Activated CD4-positive, alpha-beta memory T cell treated with anti-CD3 and anti-CD28 coated beads for 36 hours (primary cell): ENCODE data around the gene PHF21A. TPM values are rescaled to one million over a fixed set of nuclear protein-coding genes. Genes with fewer than 3 reads are reported as not detected.
"Not testable (repeated sequence)": the region's sequence is repeated elsewhere in the genome, so short reads cannot be mapped to it uniquely, and the experiment has no call there.

ENCODE experiments used
- CTCF ChIA-PET: fragments of 350-600 bp; sonication (Branson Sonifier 250); formaldehyde crosslinking; loops from one replicate; lab custom pipeline; 2021; ENCODE audit warnings: antibody characterized with exemption, inconsistent platforms; lab: Charles Lee
- POLR2A ChIA-PET: fragments of 350-600 bp; sonication (Branson Sonifier 250); formaldehyde crosslinking; loops from one replicate; lab custom pipeline; 2021; ENCODE audit warnings: antibody characterized with exemption; lab: Charles Lee
- DNase-seq: peaks from one replicate; pipeline ENCODE4 v3.0.0-alpha.2; 2020
- H3K27ac Mint-ChIP-seq: one replicate; pipeline ENCODE4 v1.8.0; 2021; ENCODE audit warnings: mixed read lengths
- H3K27me3 Mint-ChIP-seq: one replicate; pipeline ENCODE4 v1.8.0; 2021; ENCODE audit warnings: mixed read lengths
- H3K36me3 Mint-ChIP-seq: one replicate; pipeline ENCODE4 v1.8.0; 2021; ENCODE audit warnings: mixed read lengths
- H3K4me1 Mint-ChIP-seq: one replicate; pipeline ENCODE4 v1.8.0; 2021; ENCODE audit warnings: low read depth, mixed read lengths
- H3K4me3 Mint-ChIP-seq: one replicate; pipeline ENCODE4 v1.8.0; 2021; ENCODE audit warnings: mild to moderate bottlenecking, mixed read lengths
- H3K9me3 Mint-ChIP-seq: one replicate; pipeline ENCODE4 v1.8.0; 2021; ENCODE audit warnings: mixed read lengths
- intact Hi-C: fragments of 100-400 bp; cut with micrococcal nuclease; formaldehyde crosslinking; loops from one replicate; pipeline ENCODE4 v1.15.1; 2023
- total RNA-seq, 2 experiments: library from RNA; stranded (reverse); gene quantifications; one replicate each; pipeline ENCODE4 v1.2.3, GENCODE V29; 2021

PHF21A gene
- total RNA-seq, 2 experiments from 2014 or later, result 38.0 to 40.0 TPM

DNA sequence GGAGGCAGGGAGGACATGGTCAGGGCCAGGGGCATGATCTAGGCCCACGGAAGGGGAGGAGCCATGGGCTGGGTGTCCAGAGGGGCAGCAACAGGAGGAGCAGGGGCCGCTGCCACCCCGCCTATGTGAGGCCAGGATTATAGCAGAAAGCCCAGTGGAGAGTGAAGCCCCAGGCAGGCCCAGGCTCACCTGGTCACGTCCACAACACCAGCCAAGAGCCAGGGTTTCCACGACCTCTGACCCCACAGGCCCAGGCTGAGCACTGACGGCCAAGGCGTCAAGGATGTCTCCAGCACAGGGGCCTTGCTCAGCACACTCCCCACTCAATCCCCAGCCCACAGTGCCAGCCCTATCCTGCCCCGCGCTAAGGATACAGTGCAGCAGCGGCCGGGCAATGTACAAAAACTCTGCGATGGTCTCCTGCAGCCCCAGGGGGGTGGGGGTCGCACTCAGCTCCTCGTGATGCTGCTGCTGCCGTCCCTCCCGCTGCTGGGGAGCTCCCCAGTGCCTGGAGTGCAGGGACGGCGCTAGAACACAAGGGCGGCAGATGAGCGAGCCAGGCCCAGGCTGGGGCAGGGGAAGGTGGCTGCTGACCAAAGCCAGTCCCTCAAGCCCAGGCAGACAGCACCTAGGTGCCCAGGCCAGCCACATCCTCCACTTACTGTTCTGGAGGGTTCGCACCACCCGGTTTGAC, 207.2 kb downstream of the PHF21A start:
- H3K4me1 Mint-ChIP-seq, result peaks cover 20% of the 10 kb centered on the region
- H3K36me3 Mint-ChIP-seq, result peaks cover 20% of the 10 kb centered on the region
- POLR2A ChIA-PET, result no interaction called here
- no peaks in the 10 kb centered on the region for H3K9me3 Mint-ChIP-seq
- no peak overlapping the region for H3K27ac Mint-ChIP-seq
- CTCF ChIA-PET, result no interaction called here
- no peak overlapping the region for H3K4me3 Mint-ChIP-seq
- no peaks in the 10 kb centered on the region for H3K27me3 Mint-ChIP-seq
- intact Hi-C loops, result no loop called here
- no peak for DNase-seq

DNA sequence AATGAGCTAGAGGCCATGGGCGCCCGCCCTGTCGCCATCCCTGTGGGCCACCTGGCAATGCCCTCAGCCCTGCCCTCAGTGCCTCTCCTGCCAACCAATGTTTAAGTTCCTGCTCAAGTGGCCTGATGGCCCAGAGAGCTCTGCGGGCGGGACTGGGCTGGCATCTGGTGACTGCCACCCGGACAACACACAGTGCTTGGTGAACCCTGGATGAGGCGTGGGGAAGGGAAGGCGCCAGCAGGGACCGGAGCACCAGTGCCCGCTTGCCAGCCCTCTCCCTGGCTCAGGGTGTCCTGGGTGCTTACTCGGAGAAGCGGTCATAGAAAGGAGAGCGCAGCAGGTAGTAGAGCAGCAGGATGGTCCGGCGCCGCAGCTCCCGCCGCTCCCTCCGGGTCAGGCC, 207.7 kb downstream of the PHF21A start:
- Mint-ChIP-seq H3K9me3 (no peaks in the 10 kb centered on the region), H3K36me3 (peaks cover 20% of the 10 kb centered on the region), H3K27ac (no peak overlapping the region), H3K27me3 (no peaks in the 10 kb centered on the region), H3K4me1 (peaks cover 15% of the 10 kb centered on the region), H3K4me3 (no peak overlapping the region)
- DNase-seq, result no peak
- intact Hi-C loops, result no loop called here
- ChIA-PET POLR2A (no interaction called here), CTCF (no interaction called here)

DNA sequence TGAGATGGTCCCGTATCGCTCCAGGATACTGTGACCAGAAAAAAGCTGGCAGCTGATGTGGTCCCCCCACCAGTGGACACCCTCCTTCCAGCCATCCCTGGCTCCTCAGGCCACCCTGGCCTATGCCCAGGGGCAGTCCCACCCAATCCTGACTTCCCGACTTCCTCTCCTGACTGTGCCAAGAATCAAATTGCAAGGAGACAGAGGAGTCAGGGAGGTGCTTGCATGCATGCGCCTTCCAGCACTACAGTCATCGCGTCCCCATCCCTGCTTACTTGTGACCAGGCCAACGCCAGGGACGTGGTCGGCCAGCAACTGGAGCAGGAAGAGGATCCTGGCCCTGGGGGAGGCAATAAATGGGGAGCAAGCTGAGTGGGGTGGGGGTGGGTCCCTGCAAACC, 210.6 kb downstream of the PHF21A start:
- Mint-ChIP-seq H3K36me3 (peaks cover 13% of the 10 kb centered on the region), H3K4me1 (peaks cover 6% of the 10 kb centered on the region), H3K27ac (no peak overlapping the region), H3K9me3 (no peaks in the 10 kb centered on the region), H3K27me3 (no peaks in the 10 kb centered on the region), H3K4me3 (no peak overlapping the region)
- intact Hi-C loops, result no loop called here
- no peak for DNase-seq
- POLR2A ChIA-PET, result no interaction called here
- CTCF ChIA-PET, result no interaction called here

DNA sequence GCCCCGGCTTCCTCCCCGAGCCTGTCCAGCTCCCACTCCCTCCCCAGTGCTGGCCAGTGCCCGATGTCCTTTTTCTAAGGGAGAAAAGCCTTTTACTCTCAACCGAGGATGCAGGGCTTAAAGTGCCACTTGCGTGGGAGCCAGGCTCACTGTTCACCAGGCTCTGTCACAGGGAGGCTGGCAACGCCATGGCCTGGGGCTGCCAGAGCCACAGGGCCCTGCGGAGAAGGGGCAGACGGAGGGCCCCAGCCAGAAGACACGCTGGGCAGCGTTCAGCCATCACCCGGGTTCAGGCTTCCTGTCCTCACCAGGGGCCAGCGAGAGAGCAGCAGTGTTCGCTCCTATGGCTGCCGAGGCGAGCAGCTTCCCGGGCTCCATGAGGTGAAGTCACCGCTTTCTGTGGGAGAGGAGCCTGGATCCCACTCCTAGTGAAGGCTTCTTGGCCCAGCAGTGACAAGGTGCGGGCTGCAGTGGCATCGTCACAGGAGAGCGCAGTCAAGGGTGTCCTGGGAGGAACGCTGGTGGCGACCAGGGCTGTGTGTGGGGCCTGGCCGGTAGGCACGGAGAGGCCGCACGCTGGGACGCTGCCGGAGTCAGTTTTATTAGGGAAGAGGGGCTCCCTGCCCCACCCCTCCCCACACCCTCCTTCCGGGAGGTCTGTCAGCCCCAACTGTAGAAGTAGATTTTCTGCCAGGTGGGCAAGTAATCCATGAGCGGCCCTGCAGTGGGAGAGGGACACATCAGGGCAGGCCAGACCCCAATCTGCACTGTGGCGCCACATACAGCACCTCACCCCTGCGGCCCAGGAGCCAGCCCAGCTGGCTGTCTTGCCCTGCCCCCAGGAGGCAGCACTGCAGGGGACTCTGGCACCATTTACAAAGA, 211.4 kb downstream of the PHF21A start:
- no peaks in the 10 kb centered on the region for H3K9me3 Mint-ChIP-seq
- no peak for DNase-seq
- CTCF ChIA-PET, result no interaction called here
- H3K4me1 Mint-ChIP-seq, result peaks cover 4% of the 10 kb centered on the region
- no peaks in the 10 kb centered on the region for H3K27me3 Mint-ChIP-seq
- intact Hi-C loops, result no loop called here
- POLR2A ChIA-PET, result interaction anchor here (0.6 to 1.0 kb wide), 2 partner anchors 8 to 38 kb away, joined by 3 read pairs; partner anchors contain the start of gene PEX16
- no peak overlapping the region for H3K27ac Mint-ChIP-seq
- no peak overlapping the region for H3K4me3 Mint-ChIP-seq
- H3K36me3 Mint-ChIP-seq, result peaks cover 12% of the 10 kb centered on the region

DNA sequence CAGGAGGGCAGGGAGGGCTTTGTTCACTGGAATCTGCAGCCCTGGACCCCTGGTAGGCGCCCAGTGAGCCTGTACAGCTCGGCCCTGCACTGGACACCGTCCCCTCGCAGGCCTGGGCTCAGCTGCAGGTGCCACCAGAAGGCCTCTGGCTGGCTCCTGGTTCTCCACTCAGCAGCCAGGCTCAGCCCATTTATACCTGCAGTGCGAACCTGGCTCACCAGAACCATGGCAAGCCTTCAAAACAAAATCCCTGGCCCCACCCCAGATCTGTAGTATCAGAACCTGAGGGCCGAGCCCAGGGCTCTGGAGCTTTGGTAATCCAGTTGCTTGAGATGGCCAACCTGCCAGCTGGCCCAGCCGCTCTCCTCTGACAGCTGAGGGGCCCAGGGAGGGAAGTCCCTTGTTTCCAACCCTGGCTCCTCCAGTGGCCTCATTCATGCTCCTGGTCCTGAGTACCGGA, 213.3 kb downstream of the PHF21A start:
- H3K27me3 Mint-ChIP-seq, result no peaks in the 10 kb centered on the region
- no peak overlapping the region for H3K4me3 Mint-ChIP-seq
- H3K4me1 Mint-ChIP-seq, result peaks cover 4% of the 10 kb centered on the region
- H3K36me3 Mint-ChIP-seq, result peaks cover 8% of the 10 kb centered on the region
- POLR2A ChIA-PET, result no interaction called here
- CTCF ChIA-PET, result no interaction called here
- intact Hi-C loops, result no loop called here
- H3K27ac Mint-ChIP-seq, result no peak overlapping the region
- no peak for DNase-seq
- no peaks in the 10 kb centered on the region for H3K9me3 Mint-ChIP-seq

- Mint-ChIP-seq H3K36me3 (peaks cover 8% of the 10 kb centered on the region), H3K27me3 (no peaks in the 10 kb centered on the region), H3K4me3 (no peak within 1 kb of the TSS), H3K4me1 (peaks cover 4% of the 10 kb centered on the region), H3K9me3 (no peaks in the 10 kb centered on the region), H3K27ac (no peak within 1 kb of the TSS)
- intact Hi-C loops, result no loop called here
- no peak for DNase-seq
- ChIA-PET CTCF (no interaction called here), POLR2A (no interaction called here)
Measured at GRCh38 chr11:45906965-45907611, 214.2 kb downstream of the PHF21A start, which contains the start of gene FREY1. Gene FREY1 (minus strand): TSS chr11:45907271. CDS start chr11:45907245, 26 bp downstream.

- H3K36me3 Mint-ChIP-seq, result peaks cover 1% of the 10 kb centered on the region
- no peak overlapping the region for H3K4me3 Mint-ChIP-seq
- peak; percentile 17 for DNase-seq
- no peak overlapping the region for H3K27ac Mint-ChIP-seq
- no peaks in the 10 kb centered on the region for H3K27me3 Mint-ChIP-seq
- intact Hi-C loops, result no loop called here
- CTCF ChIA-PET, result no interaction called here
- H3K9me3 Mint-ChIP-seq, result no peaks in the 10 kb centered on the region
- POLR2A ChIA-PET, result no interaction called here
- H3K4me1 Mint-ChIP-seq, result peaks cover 4% of the 10 kb centered on the region
Measured at GRCh38 chr11:45906096-45906682, 215.1 kb downstream of the PHF21A start.

GRCh38 chr11:45905576-45905975, 215.7 kb downstream of the PHF21A start:
- H3K27me3 Mint-ChIP-seq, POLR2A ChIA-PET, H3K36me3 Mint-ChIP-seq, DNase-seq, H3K4me1 Mint-ChIP-seq, intact Hi-C loops, CTCF ChIA-PET, H3K27ac Mint-ChIP-seq, H3K9me3 Mint-ChIP-seq, H3K4me3 Mint-ChIP-seq: not testable (repeated sequence)

DNA sequence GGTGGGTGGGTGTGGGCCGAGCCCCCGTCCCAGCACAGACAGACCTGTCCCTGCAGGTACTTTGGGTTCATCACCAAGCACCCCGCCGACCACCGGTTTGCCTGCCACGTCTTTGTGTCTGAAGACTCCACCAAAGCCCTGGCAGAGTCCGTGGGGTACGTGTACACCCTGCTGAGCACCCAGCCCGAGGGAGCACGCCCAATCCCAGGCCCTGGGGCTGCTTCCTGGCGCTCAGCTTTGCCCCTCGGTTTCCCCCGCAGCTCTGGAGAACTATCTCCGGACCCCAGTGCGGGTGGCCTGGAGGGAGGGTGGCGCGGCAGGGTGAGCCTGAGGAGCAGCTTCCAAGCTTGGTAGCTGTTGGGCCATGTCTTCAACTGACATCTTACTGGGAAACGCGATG, 216.2 kb downstream of the PHF21A start:
- no peak overlapping the region for H3K4me3 Mint-ChIP-seq
- ChIA-PET POLR2A (no interaction called here), CTCF (no interaction called here)
- H3K27me3 Mint-ChIP-seq, result peaks cover 5% of the 10 kb centered on the region
- no peak for DNase-seq
- H3K27ac Mint-ChIP-seq, result no peak overlapping the region
- no peaks in the 10 kb centered on the region for H3K36me3 Mint-ChIP-seq
- H3K4me1 Mint-ChIP-seq, result peaks cover 4% of the 10 kb centered on the region
- H3K9me3 Mint-ChIP-seq, result no peaks in the 10 kb centered on the region
- intact Hi-C loops, result no loop called here

GRCh38 chr11:45904309-45904915, 216.8 kb downstream of the PHF21A start:
- ChIA-PET CTCF (no interaction called here), POLR2A (no interaction called here)
- H3K4me3 Mint-ChIP-seq, result no peak overlapping the region
- H3K4me1 Mint-ChIP-seq, result peaks cover 4% of the 10 kb centered on the region
- no peak for DNase-seq
- H3K27ac Mint-ChIP-seq, result no peak overlapping the region
- intact Hi-C loops, result no loop called here
- no peaks in the 10 kb centered on the region for H3K9me3 Mint-ChIP-seq
- no peaks in the 10 kb centered on the region for H3K36me3 Mint-ChIP-seq
- peaks cover 5% of the 10 kb centered on the region for H3K27me3 Mint-ChIP-seq

- Mint-ChIP-seq H3K4me1 (peaks cover 4% of the 10 kb centered on the region), H3K27ac (no peak overlapping the region), H3K9me3 (no peaks in the 10 kb centered on the region), H3K27me3 (peaks cover 10% of the 10 kb centered on the region), H3K36me3 (no peaks in the 10 kb centered on the region), H3K4me3 (no peak overlapping the region)
- intact Hi-C loops, result no loop called here
- POLR2A ChIA-PET, result no interaction called here
- CTCF ChIA-PET, result interaction anchor here (0.6 kb wide), 1 partner anchor 19 kb away, joined by 3 read pairs; the partner anchor contains the start of gene LARGE2
- no peak for DNase-seq
Measured at GRCh38 chr11:45902452-45903380, 218.5 kb downstream of the PHF21A start.
